Spleen (tissue), 7 donors: ENCODE data around the gene SLIT1.

Experiments
- POLR2A ChIP-seq, 3 donors: fragments of 450-650 bp; IDR thresholded peaks; one replicate each; pipeline ENCODE4 v1.5.1; 2017; ENCODE audit warnings: antibody characterized with exemption in 3 of 3, mild to moderate bottlenecking in 1 of 3
- TF ChIP-seq, protein P1 (sequence below), 11 experiments: fragments of 200-600 bp in 7 of 11; fragments of 450-650 bp in 4 of 11; sonication (generic) in 4 of 11; IDR thresholded peaks in 8 of 11; conservative IDR thresholded peaks in 3 of 11; 1 replicate in 7 of 11; 2 replicates in 4 of 11; pipeline versions ENCODE4 v1.4.0 to v1.8.0; 2016 to 2021; ENCODE audit warnings: antibody characterized with exemption in 11 of 11, inconsistent platforms in 4 of 11, mild to moderate bottlenecking in 1 of 11
- donor health status: DM: no; HTN: no; CAD: no; lungs with moderate emphysema.
- donor health status: DM: no; HTN: no; CAD: no.
- donor health status: DM: no; HTN: no; CAD: no.

DNA sequence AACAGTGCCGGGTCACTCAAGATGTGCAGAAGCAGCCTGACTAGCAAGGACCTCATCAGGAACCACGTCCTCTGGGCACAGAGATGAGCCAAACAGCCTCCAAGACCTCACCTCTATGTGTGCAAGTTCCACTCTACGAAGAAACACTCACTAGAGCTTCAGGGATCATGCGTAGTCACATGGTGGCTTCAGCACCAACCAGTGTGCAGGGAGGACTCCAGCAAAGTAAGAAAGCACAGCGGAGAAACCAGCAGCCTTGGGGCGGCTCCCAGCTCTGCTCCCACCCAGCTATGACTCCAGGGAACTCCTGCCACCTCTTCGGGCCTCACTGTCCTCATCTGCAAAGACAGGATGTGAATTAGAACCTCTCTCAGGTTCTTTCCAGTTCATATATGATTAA lies 58.2 kb downstream of the SLIT1 start:
- no peak for TF ChIP-seq POLR2A (IDR thresholded peaks at IDR 0.05)
- TF ChIP-seq, protein P1, sequence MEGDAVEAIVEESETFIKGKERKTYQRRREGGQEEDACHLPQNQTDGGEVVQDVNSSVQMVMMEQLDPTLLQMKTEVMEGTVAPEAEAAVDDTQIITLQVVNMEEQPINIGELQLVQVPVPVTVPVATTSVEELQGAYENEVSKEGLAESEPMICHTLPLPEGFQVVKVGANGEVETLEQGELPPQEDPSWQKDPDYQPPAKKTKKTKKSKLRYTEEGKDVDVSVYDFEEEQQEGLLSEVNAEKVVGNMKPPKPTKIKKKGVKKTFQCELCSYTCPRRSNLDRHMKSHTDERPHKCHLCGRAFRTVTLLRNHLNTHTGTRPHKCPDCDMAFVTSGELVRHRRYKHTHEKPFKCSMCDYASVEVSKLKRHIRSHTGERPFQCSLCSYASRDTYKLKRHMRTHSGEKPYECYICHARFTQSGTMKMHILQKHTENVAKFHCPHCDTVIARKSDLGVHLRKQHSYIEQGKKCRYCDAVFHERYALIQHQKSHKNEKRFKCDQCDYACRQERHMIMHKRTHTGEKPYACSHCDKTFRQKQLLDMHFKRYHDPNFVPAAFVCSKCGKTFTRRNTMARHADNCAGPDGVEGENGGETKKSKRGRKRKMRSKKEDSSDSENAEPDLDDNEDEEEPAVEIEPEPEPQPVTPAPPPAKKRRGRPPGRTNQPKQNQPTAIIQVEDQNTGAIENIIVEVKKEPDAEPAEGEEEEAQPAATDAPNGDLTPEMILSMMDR (IDR thresholded peaks at IDR 0.05 in 8 of 11, conservative IDR thresholded peaks at IDR 0.05 in 3 of 11) = no peak
